ENCODE results near the gene PLEKHA6. TPM values are rescaled to one million over a fixed set of nuclear protein-coding genes. Genes with fewer than 3 reads are reported as not detected.

Gene PLEKHA6
- total and polyA plus RNA-seq, 2 of the 4 experiments (the other 2 are of a cell fraction) = 8.2 to 19.9 TPM

DNA sequence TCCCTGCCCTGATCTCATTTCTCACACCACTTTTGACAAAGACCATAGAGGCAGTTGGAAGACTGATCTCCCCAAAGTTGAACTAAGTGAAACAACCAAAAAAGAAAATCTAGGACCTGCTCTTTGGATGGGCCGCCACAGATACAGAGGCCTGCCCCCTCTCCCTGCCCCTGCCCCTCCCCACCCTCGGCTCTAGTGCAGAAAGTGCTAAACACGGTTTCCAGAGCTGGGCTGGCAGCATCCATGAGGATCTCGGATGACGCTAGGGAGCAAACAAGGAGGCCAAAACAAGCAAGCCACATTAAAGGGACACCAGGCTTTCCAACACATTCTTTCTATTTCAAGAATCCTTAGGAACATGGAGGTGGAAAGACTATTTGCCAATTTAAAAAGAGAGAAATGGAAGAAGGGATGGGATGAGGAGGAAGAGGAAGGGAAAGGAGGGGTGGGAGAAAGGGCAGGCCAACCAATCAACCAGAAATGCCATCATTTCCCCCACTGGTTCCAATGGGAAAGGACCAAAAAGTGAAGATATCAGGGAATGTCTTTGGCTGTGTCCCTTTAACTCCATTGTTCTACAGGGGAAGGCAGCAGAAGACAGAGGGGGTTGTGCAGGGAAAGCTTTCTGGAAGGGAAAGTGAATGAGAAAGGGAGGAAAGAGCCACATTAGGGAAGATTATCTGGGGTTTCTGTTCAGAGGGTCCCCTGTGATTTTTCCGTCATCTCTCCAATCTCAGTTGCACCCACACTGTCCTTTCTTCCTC lies 107.6 kb downstream of the PLEKHA6 start:
- Histone ChIP-seq H2AK9ac (replicated peaks; ENCODE audit: low read depth, low read length, poor library complexity) (no peak overlapping the region), H4K8ac (ENCODE audit: low read depth in 2 of 2, low read length in 2 of 2) (no peak overlapping the region), H2BK15ac (ENCODE audit: low read depth, low read length) (no peak overlapping the region; the same call in 2 of the 3 replicates), H3K23ac (ENCODE audit: low read depth, low read length) (no peak overlapping the region), H3K4me3 (ENCODE audit: insufficient read depth, low read depth, low read length) (no peak overlapping the region), H2BK120ac (ENCODE audit: low read depth, low read length) (no peak overlapping the region), H3K79me1 (ENCODE audit: low read depth in 1 of 2, low read length in 2 of 2) (no peaks in the 10 kb centered on the region), H2BK20ac (ENCODE audit: low read depth, low read length) (no peak overlapping the region), H3K9ac (ENCODE audit: low read depth, low read length) (no peak overlapping the region), H4K5ac (ENCODE audit: low read depth, low read length) (no peak overlapping the region), H3K4me2 (ENCODE audit: low read depth, low read length) (no peak overlapping the region), H3K14ac (replicated peaks; ENCODE audit: low read depth, low read length) (no peak overlapping the region), H2AK5ac (ENCODE audit: low read depth, low read length) (no peak overlapping the region), H2BK5ac (ENCODE audit: low read depth, low read length, poor library complexity, severe bottlenecking) (no peak overlapping the region), H3K56ac (ENCODE audit: extremely low read depth, insufficient read depth, low read length) (no peak overlapping the region), H3K27me3 (ENCODE audit: control insufficient read depth, insufficient read depth, low read length) (no peaks in the 10 kb centered on the region), H2AFZ (replicated peaks; ENCODE audit: low read length, poor library complexity) (no peak overlapping the region), H4K91ac (ENCODE audit: insufficient read depth, low read depth, low read length) (no peak overlapping the region), H3K36me3 (ENCODE audit: control insufficient read depth, insufficient read depth, low read length) (peaks cover 10% of the 10 kb centered on the region; the same call in 1 of the 2 replicates), H3K4me1 (ENCODE audit: control insufficient read depth, insufficient read depth, low read length) (peaks cover 17% of the 10 kb centered on the region), H3K18ac (ENCODE audit: low read depth, low read length) (no peak overlapping the region), H3K4ac (ENCODE audit: low read depth, low read length) (no peak overlapping the region), H4K20me1 (ENCODE audit: insufficient read depth, low read length) (no peaks in the 10 kb centered on the region), H3K9me1 (ENCODE audit: insufficient read depth, low read length) (peaks cover 2% of the 10 kb centered on the region; the same call in 1 of the 2 replicates), H3K27ac (ENCODE audit: insufficient read depth, low read length) (no peak overlapping the region), H3K9me3 (ENCODE audit: control insufficient read depth, insufficient read depth, low read length) (no peaks in the 10 kb centered on the region)
- dilution Hi-C loops (cut with HindIII; ENCODE audit: low sequenced_read_pairs, unreplicated experiment) = no loop called here
- no TSS peak for BruUV-seq (replicated peaks)
- TF ChIP-seq RFX5 (IDR thresholded peaks at IDR 0.05; ENCODE audit: low read depth, low read length) (no peak), MXI1 (IDR thresholded peaks at IDR 0.05; ENCODE audit: borderline replicate concordance, low read depth, low read length) (no peak), MAZ (IDR thresholded peaks at IDR 0.05; ENCODE audit: borderline replicate concordance, low read depth, low read length) (no peak), CEBPB (IDR thresholded peaks at IDR 0.05; ENCODE audit: low read depth, low read length) (no peak), RCOR1 (IDR thresholded peaks at IDR 0.05; ENCODE audit: insufficient replicate concordance, low read length) (no peak)
- in situ Hi-C loops (cut with MboI; ENCODE audit: low sequenced_read_pairs) = loop anchor here (5.0 kb wide), 1 partner anchor 110 kb away; no protein-coding TSS in a partner anchor
- 52% methylated on average over 2 of the region's 6 CpGs; no CpG with 5 or more reads in 1 of the 2 experiments for WGBS, 2 experiments (ENCODE audit: extremely low coverage in 2 of 2, insufficient read length in 1 of 2)
- DNase-seq (no peak), ATAC-seq (ENCODE audit: low read depth) (no peak)
- ChIA-PET POLR2A (ENCODE audit: unreplicated experiment) (no interaction called here), CTCF (no interaction called here)
- intact Hi-C loops (cut with micrococcal nuclease) = no loop called here

Data from IMR-90 (cell line).